ENCODE data around the gene TNK1. TPM values are rescaled to one million over a fixed set of nuclear protein-coding genes. Genes with fewer than 3 reads are reported as not detected.

Gene TNK1
- total and polyA plus RNA-seq, 9 of the 15 experiments (the other 6 are each of a cell fraction or from before 2014, with no cell fraction given): 0.28 to 5.2 (median 2.1) TPM

- TF ChIP-seq TRIM25 (IDR thresholded peaks at IDR 0.05; ENCODE audit: borderline replicate concordance) (no peak), PRPF4 (IDR thresholded peaks at IDR 0.05; ENCODE audit: insufficient read depth, low read depth, low read length, poor library complexity, severe bottlenecking) (no peak), SPI1 (IDR thresholded peaks at IDR 0.05; ENCODE audit: borderline replicate concordance, low read depth, low read length) (no peak), ZNF24 (IDR thresholded peaks at IDR 0.05) (no peak), ZBTB1 (CRISPR knock-in tag; IDR thresholded peaks at IDR 0.05; ENCODE audit: borderline replicate concordance, low read depth) (no peak), U2AF2 (optimal IDR thresholded peaks at IDR 0.05; ENCODE audit: low read depth, low read length) (no peak), KDM1A (IDR thresholded peaks at IDR 0.05) (no peak), CEBPG (CRISPR knock-in tag; IDR thresholded peaks at IDR 0.05) (no peak), CEBPG (tag; conservative IDR thresholded peaks at IDR 0.05 in 1 of 2, IDR thresholded peaks at IDR 0.05 in 1 of 2) (no peak), KDM5B (IDR thresholded peaks at IDR 0.05; ENCODE audit: insufficient replicate concordance, low read depth, low read length) (peak; percentile 64), PBX2 (CRISPR knock-in tag; IDR thresholded peaks at IDR 0.05; ENCODE audit: low read depth) (no peak), PBX2 (tag; conservative IDR thresholded peaks at IDR 0.05; ENCODE audit: low read depth) (no peak), KAT2B (IDR thresholded peaks at IDR 0.05; ENCODE audit: low read depth, low read length) (no peak)
- TF ChIP-seq, protein P1, sequence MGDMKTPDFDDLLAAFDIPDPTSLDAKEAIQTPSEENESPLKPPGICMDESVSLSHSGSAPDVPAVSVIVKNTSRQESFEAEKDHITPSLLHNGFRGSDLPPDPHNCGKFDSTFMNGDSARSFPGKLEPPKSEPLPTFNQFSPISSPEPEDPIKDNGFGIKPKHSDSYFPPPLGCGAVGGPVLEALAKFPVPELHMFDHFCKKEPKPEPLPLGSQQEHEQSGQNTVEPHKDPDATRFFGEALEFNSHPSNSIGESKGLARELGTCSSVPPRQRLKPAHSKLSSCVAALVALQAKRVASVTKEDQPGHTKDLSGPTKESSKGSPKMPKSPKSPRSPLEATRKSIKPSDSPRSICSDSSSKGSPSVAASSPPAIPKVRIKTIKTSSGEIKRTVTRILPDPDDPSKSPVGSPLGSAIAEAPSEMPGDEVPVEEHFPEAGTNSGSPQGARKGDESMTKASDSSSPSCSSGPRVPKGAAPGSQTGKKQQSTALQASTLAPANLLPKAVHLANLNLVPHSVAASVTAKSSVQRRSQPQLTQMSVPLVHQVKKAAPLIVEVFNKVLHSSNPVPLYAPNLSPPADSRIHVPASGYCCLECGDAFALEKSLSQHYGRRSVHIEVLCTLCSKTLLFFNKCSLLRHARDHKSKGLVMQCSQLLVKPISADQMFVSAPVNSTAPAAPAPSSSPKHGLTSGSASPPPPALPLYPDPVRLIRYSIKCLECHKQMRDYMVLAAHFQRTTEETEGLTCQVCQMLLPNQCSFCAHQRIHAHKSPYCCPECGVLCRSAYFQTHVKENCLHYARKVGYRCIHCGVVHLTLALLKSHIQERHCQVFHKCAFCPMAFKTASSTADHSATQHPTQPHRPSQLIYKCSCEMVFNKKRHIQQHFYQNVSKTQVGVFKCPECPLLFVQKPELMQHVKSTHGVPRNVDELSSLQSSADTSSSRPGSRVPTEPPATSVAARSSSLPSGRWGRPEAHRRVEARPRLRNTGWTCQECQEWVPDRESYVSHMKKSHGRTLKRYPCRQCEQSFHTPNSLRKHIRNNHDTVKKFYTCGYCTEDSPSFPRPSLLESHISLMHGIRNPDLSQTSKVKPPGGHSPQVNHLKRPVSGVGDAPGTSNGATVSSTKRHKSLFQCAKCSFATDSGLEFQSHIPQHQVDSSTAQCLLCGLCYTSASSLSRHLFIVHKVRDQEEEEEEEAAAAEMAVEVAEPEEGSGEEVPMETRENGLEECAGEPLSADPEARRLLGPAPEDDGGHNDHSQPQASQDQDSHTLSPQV (IDR thresholded peaks at IDR 0.05): no peak
- TF ChIP-seq, protein P2, sequence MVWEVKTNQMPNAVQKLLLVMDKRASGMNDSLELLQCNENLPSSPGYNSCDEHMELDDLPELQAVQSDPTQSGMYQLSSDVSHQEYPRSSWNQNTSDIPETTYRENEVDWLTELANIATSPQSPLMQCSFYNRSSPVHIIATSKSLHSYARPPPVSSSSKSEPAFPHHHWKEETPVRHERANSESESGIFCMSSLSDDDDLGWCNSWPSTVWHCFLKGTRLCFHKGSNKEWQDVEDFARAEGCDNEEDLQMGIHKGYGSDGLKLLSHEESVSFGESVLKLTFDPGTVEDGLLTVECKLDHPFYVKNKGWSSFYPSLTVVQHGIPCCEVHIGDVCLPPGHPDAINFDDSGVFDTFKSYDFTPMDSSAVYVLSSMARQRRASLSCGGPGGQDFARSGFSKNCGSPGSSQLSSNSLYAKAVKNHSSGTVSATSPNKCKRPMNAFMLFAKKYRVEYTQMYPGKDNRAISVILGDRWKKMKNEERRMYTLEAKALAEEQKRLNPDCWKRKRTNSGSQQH (CRISPR knock-in tag; IDR thresholded peaks at IDR 0.05): no peak
- TF ChIP-seq, protein P3, sequence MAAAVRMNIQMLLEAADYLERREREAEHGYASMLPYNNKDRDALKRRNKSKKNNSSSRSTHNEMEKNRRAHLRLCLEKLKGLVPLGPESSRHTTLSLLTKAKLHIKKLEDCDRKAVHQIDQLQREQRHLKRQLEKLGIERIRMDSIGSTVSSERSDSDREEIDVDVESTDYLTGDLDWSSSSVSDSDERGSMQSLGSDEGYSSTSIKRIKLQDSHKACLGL (CRISPR knock-in tag; IDR thresholded peaks at IDR 0.05; ENCODE audit: borderline replicate concordance, poor library complexity, severe bottlenecking): no peak
These were observed 23.3 kb downstream of the TNK1 start, which contains the start of gene TMEM256 (continued) for GRCh38 chr17:7403977-7404736.
